A673 (cell line): ENCODE results near the gene HMGA1. TPM values are rescaled to one million over a fixed set of nuclear protein-coding genes. Genes with fewer than 3 reads are reported as not detected.

ENCODE experiments used
- BruUV-seq: library from RNA; stranded (reverse); fragments of 400-500 nt; replicated peaks from 2 replicates; lab custom pipeline; 2021; lab: Mats Ljungman, UMichigan
- CTCF ChIA-PET: fragments of 300-600 bp; sonication (Branson Sonifier 250); formaldehyde crosslinking; loops from one replicate; lab custom pipeline; 2022; ENCODE audit warnings: antibody characterized with exemption; lab: Charles Lee
- POLR2A ChIA-PET: fragments of 300-600 bp; sonication (Branson Sonifier 250); formaldehyde crosslinking; loops from one replicate; lab custom pipeline; 2022; ENCODE audit warnings: antibody characterized with exemption; ENCODE audit not compliant: low non-redundant PET; lab: Charles Lee
- DNase-seq: peaks from one replicate; pipeline ENCODE4 v3.0.0-alpha.2; 2015; ENCODE audit warnings: low spot score
- H3K27ac ChIP-seq: fragments of 200-600 bp; sonication (generic); 2 replicates; pipeline ENCODE4 v1.5.1; 2016; ENCODE audit warnings: mixed run types, low read depth, mild to moderate bottlenecking, mixed read lengths, antibody characterized with exemption, low read length; ENCODE audit not compliant: poor library complexity, severe bottlenecking
- H3K27me3 ChIP-seq: fragments of 200-600 bp; sonication (generic); replicated peaks from 2 replicates; pipeline ENCODE4 v1.6.1; 2017; ENCODE audit warnings: mixed run types, low read depth, mild to moderate bottlenecking, mixed read lengths, antibody characterized with exemption, low read length; ENCODE audit not compliant: insufficient read depth, poor library complexity
- H3K36me3 ChIP-seq: fragments of 200-600 bp; sonication (generic); 2 replicates; pipeline ENCODE4 v1.6.1; 2016; ENCODE audit warnings: mixed run types, mild to moderate bottlenecking, mixed read lengths, antibody characterized with exemption, low read length; ENCODE audit not compliant: insufficient read depth, poor library complexity, severe bottlenecking
- H3K4me1 ChIP-seq: fragments of 200-600 bp; sonication (generic); 2 replicates; pipeline ENCODE4 v1.6.1; 2017; ENCODE audit warnings: mixed run types, mild to moderate bottlenecking, mixed read lengths, antibody characterized with exemption, low read length; ENCODE audit not compliant: insufficient read depth, poor library complexity, severe bottlenecking
- H3K4me3 ChIP-seq: fragments of 200-600 bp; sonication (generic); 2 replicates; pipeline ENCODE4 v1.5.1; 2016; ENCODE audit warnings: low read depth, mixed run types, mild to moderate bottlenecking, mixed read lengths, low read length; ENCODE audit not compliant: poor library complexity, severe bottlenecking
- H3K9me3 ChIP-seq: fragments of 200-600 bp; sonication (generic); 2 replicates; pipeline ENCODE4 v1.6.1; 2016; ENCODE audit warnings: mixed run types, low read depth, mild to moderate bottlenecking, mixed read lengths, antibody characterized with exemption, low read length; ENCODE audit not compliant: poor library complexity, severe bottlenecking
- EZH2 ChIP-seq: fragments of 200-600 bp; sonication (generic); IDR thresholded peaks from 2 replicates; pipeline ENCODE4 v1.6.1; 2017; ENCODE audit warnings: borderline replicate concordance, low read depth, mild to moderate bottlenecking, mixed read lengths, antibody characterized with exemption, low read length; ENCODE audit not compliant: poor library complexity, severe bottlenecking
- intact Hi-C: fragments of 100-400 bp; cut with micrococcal nuclease; formaldehyde crosslinking; loops from one replicate; pipeline ENCODE4 v1.10.0; 2022; ENCODE audit not compliant: unreplicated experiment
- total RNA-seq: library from RNA; stranded (reverse); gene quantifications from 2 replicates; pipeline ENCODE4 v1.2.3, GENCODE V29; 2021
- TF ChIP-seq, protein P1 (sequence below): fragments of 300-800, 200-600 bp; sonication (generic); conservative IDR thresholded peaks from 2 replicates; pipeline ENCODE4 v1.5.1; 2017; ENCODE audit warnings: low read depth, mild to moderate bottlenecking, antibody characterized with exemption, low read length, moderate library complexity, mixed read lengths

HMGA1 gene
- total RNA-seq, 1 experiment from 2014 or later: 248 TPM

DNA sequence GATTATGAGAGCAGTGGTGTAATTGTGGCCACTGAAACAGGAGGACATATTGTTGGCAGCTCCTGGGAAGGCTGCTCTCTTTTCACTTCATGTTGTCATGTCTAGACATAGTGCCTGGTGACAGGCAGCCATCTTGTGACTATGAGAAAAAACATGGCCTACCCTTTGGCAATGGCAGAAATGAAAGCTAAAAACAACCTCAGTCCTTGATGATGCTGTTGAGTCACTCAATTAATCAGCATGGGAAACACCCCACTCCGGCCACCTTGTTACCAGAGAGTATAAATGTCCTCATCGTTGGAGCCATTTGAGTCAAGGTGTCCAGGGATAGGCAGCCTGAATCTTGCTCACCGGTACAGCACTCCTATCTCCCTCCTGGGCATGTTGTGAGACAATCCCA lies 31.2 kb upstream of the HMGA1 start:
- no peak for DNase-seq
- BruUV-seq: no TSS peak
- no peaks in the 10 kb centered on the region for H3K9me3 ChIP-seq
- H3K36me3 ChIP-seq: no peaks in the 10 kb centered on the region
- no peaks in the 10 kb centered on the region for H3K4me1 ChIP-seq
- no peak for TF ChIP-seq EZH2
- TF ChIP-seq, protein P1, sequence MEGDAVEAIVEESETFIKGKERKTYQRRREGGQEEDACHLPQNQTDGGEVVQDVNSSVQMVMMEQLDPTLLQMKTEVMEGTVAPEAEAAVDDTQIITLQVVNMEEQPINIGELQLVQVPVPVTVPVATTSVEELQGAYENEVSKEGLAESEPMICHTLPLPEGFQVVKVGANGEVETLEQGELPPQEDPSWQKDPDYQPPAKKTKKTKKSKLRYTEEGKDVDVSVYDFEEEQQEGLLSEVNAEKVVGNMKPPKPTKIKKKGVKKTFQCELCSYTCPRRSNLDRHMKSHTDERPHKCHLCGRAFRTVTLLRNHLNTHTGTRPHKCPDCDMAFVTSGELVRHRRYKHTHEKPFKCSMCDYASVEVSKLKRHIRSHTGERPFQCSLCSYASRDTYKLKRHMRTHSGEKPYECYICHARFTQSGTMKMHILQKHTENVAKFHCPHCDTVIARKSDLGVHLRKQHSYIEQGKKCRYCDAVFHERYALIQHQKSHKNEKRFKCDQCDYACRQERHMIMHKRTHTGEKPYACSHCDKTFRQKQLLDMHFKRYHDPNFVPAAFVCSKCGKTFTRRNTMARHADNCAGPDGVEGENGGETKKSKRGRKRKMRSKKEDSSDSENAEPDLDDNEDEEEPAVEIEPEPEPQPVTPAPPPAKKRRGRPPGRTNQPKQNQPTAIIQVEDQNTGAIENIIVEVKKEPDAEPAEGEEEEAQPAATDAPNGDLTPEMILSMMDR: no peak
- no peaks in the 10 kb centered on the region for H3K27me3 ChIP-seq
- ChIA-PET POLR2A (no interaction called here), CTCF (interaction anchor here (0.6 kb wide), 1 partner anchor 494 kb away, joined by 3 read pairs; no protein-coding TSS in a partner anchor)
- no peak overlapping the region for H3K4me3 ChIP-seq
- intact Hi-C loops: no loop called here
- no peak overlapping the region for H3K27ac ChIP-seq

DNA sequence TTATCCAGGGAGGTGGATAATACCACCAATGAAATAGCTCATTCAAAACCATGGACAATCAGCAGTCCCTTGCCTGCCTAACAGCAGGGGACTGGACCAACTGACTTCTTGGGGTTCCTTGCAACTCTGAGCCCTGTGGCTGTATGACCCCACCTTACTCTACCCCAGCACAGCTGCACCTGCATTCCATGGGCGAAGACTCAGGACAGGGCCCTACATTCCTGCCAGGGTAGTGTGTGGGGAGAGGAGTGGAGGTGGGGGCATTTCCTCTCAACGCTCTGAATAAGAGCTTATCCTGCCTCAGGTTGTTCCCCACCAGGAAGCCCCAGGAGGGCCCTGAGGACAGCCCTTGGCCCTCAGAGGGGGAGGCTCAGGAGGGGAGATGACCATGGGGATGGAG lies 30.8 kb upstream of the HMGA1 start:
- ChIA-PET CTCF (no interaction called here), POLR2A (no interaction called here)
- no peaks in the 10 kb centered on the region for H3K36me3 ChIP-seq
- no peaks in the 10 kb centered on the region for H3K27me3 ChIP-seq
- no peaks in the 10 kb centered on the region for H3K4me1 ChIP-seq
- no peak overlapping the region for H3K27ac ChIP-seq
- BruUV-seq: no TSS peak
- no peak overlapping the region for H3K4me3 ChIP-seq
- TF ChIP-seq, protein P1: no peak
- no peak for TF ChIP-seq EZH2
- no peaks in the 10 kb centered on the region for H3K9me3 ChIP-seq
- intact Hi-C loops: no loop called here
- DNase-seq: no peak

DNA sequence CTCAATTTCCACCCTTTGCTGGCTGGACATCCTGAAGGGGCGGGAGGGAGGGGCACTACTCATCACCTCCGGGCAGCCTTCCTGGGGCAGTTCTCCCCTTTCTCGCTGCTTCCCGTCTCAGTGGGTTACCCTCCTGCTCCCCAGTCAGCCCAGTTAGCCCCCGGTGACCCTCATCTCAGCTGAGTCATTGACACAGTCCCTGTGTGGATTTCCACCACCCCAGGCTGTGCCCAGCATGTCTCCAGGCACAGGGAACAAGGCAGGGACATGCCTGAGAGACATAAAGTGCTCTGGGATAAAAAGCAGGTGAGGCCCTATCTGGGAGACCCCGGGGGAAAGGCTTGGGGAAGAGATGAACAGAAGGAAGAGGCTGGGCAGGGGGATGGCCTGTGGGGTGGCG lies 29.9 kb upstream of the HMGA1 start:
- no peak for DNase-seq
- intact Hi-C loops: no loop called here
- TF ChIP-seq EZH2: no peak
- TF ChIP-seq, protein P1: no peak
- POLR2A ChIA-PET: no interaction called here
- Histone ChIP-seq H3K4me3 (no peak overlapping the region), H3K27me3 (no peaks in the 10 kb centered on the region), H3K36me3 (no peaks in the 10 kb centered on the region), H3K9me3 (no peaks in the 10 kb centered on the region), H3K4me1 (no peaks in the 10 kb centered on the region), H3K27ac (no peak overlapping the region)
- BruUV-seq: no TSS peak
- CTCF ChIA-PET: no interaction called here
